NOMO-1 treated with DMSO at 0.1 percent for 48 hours (cell line): ENCODE data around the gene CACNA1D.

Experiments used
- DNase-seq: peaks from one replicate; lab custom pipeline; 2025; ENCODE audit not compliant: unreplicated experiment; lab: John Stamatoyannopoulos, UW

CACNA1D gene

DNA sequence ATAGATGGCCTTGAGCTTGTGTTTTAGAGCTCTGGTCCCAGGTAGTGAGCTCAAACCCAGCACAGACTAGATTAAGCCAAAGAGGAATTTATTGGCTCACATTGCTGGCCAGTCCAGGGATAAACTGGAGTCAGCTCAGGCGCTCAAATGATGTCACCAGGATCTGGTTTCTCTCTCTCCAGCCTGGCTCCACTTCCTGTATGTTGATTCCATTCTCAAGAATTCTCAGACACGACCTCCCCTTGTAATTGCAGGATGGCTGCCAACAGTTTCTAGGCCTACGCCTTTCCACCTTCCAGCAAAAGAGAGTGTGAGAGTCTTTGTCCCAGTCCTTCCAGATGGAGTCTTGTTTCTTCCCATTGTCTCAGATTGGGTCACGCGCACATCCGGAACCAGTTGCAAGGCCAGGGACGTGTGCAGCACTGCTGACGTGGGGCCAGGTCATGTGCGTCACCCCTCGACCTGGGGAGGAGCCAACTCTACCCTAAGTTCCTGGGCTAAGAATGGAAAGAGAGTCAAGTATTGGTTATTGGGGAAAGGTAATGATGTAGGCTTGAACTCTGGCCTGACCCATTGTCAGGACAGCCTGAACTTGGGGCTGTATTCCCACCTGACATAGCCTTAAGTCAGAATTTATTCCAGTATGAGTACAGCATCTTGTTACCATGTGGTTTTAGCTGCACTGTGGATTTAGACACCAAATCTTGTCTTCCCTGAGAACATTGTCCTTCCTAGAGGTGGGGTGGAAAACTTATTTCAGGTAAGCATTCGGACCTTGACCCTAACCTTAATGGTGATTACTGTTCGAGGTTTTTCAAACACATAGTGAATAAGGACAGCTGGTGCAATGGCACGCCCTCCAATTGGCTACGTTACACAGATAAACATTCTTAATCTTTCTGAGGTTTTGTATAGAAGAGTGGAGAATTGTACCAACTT lies 31.6 kb downstream of the CACNA1D start:
- DNase-seq, result no peak

DNA sequence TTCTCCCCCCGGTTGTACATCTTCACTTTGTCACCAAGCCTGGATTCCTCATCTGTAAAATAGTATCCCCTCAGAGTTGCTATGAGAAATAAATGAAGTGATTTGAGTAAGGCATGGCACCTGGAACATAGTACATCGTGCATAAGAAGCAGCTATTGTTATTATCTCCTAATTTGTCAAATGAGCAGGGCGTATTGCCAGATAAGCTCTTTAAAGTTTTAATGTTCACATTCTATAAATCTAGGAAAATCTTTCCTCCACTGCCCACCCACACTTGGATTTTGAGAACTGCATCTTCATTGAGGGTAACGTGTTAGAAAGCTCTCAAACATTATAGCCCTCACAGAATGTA lies 32.3 kb downstream of the CACNA1D start:
- DNase-seq, result no peak

DNA sequence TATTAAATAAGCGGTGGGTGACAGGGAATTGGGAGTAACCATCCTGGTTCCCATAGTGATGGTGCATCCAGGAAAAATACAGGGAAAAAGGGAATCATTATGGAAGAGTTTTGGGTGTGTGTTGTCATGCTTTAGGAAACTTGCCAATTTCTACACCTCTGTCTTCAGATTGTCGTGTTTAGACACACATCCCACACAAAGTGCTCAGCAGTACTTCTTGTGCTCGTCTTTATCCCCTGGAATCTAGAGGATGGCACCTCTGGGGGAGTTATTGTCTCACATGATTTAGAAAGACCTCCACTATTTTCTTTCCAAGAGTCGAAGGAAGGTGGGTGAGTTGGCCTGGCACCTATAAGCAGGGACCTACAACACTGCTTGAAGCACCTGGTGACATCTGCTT lies 35.8 kb downstream of the CACNA1D start:
- no peak for DNase-seq

DNA sequence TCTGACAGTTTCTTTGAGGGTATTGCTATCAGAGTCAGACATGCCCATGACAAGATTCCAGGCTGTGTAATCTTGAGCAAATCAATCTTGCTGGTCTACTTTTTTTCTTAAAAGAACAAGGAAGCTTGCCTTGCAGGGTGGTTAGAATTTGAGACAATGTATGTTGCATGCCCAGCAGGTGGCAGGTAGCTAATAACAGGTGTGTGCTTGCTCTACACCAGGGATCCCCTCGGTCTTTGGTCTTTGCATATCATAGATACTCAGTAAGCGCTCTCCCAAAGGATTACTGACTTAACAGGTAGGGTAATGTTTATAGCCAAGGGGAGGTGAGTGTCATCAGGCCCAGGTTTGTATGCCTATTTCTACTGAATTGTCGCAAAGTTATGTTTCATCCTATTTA lies 37.3 kb downstream of the CACNA1D start:
- no peak for DNase-seq

DNA sequence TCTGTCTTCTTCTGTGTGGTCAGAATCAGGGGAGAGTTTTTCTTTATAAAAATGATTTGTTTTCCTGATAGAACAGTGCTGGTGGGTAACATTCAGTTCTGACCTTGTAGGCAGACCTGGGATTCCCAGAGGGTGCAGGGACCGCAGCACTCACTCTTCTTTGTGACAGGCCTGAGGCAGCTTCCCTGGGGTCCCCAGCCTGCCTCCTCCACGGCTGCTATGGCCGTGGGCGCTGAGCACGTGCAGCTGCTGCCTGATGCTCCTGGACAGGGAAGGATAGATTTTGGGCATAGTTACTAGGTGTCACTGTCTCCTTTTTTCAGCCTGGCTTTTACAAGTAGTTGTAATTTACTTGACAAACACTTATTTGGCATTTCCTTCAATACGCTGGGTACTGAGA lies 39.1 kb downstream of the CACNA1D start:
- DNase-seq, result no peak

DNA sequence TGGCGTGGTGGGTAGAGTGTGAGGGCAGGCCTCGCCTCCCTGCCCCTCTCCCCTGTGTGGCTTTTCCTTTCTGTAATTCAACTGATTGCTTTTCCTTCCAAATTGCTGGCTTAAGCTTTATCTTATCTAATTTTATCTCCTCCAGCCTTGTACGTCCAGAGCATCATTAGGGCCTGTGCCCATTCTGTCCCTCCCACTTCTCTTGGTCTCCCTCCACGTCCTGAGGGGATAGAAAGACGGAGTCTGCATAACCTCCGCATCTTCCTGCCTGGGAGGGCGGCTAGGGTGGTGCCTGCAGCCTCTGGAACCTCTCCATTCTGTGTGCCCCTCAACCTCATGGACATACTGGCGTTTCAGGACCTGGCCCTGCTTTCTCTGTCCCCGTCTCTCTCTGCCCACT lies 39.8 kb downstream of the CACNA1D start:
- DNase-seq, result no peak

DNA sequence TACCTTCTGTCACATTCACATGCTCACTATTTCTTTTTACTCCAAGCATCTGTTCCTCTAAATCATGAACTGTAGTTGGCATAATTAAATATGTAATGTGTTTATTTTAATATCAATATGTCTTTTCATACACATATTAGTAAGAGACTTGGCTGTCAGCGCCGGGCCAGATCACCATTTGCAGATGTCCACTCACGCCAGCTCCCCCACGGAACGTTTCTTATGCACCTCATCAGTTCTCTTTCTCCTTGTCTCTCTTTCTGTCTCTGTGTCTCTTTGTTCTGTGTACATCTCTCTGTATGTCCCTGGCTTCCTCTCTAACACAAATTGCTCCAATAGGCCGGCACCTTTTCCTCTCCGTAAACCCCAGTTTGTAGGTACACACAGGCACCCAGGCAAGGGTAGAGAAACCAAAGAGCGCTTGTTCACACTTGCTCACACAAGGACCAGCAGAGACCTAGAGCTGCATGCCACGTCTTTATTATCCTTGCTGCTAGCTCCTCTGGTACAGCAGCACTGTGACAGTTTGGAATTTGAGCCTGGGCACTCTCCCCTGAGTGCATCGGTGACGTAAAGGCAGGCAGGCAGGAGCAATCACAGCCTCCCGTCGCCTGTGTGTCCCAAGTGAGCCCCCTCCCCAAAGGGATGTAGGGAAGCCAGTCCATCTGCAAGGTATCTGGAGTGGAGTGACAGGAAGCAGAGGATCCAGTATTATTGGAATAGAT lies 40.4 kb downstream of the CACNA1D start:
- no peak for DNase-seq

DNA sequence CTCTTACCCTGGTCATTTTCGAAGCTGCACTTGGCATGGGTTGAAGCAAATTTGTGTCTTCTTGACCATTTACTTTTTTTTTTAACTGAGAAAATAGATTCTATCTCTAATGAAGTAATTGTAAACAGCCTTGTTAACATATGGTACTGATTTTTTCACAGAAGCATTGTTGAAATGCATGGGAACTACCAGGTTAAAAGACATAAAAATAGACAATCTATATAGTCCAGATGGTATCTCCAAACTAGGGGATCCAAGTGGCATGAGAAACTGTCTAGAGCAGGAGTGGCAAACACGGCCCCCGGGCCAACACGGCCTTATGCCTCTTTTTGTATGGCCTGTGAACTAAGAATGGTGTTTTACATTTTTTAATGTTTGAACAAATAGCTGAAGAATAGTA lies 41.9 kb downstream of the CACNA1D start:
- DNase-seq, result no peak

DNA sequence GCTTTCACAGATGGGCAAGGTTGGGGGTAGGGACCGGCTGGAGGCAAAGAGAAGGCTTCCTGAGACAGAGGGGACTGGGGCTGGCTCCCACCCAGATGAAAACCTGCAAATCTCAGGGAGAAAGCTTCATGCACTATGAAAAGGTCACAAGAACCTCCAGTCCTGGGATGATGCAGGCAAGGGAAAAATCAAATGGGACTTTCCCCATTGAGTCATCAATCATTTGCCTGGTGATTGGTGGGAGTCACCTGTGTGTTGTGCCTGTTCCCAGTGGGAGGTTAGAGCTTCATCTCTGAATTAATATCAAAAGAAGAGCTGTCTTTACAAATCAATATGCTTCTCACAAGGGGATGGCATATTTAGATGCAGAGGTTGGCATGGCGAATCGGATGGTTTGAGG lies 49.9 kb downstream of the CACNA1D start:
- DNase-seq, result no peak

DNA sequence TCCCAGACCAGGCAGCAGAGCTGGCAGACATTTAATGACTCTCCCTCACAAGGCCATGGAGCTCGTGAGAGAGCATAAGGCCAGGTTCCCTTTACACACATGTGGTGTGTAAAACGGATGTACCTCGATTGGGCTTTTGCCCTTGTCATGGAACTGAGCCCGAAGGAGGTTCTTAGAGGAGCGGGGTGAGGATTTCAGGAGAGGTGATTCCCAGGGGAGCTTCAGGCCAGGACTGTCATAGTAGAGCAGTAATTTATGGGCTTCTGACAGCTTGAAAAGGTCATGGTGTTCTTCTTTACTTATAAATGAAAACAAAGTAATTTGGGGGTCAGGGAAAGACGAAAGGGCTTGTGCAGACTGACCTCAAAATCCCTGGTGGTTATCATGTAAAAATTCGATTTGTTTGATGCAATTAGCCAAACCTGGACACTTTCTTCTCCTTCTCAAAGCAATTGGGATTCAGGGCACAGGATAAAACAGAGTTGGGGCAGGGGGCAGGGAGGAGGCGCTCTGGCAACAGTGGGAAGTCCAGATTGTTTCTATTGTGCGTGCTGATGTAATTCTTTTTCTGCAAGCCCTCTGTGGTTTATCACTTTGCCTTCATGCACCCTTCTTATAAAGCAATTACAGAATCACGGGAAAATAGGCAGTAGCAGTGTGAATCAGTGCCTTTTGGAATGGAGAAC lies 51.0 kb downstream of the CACNA1D start:
- DNase-seq, result no peak

DNA sequence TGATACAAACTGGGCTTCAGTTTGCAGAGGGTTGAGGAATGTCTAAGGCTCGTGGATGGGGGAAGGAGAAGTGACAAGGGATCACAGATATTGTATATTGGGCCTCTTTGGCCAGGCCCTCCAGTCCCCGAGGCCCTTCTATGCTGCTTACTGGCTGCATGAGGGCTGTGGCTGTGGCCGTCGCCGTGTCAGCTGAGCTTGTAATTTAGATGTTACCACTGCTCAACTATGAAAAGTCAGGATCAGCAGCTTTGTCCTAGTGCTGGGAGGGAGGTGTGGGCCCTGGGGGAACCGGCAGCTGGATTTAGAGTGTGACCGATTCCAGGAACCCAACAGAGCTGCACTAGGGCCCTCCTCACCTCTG lies 51.6 kb downstream of the CACNA1D start:
- DNase-seq, result no peak

DNA sequence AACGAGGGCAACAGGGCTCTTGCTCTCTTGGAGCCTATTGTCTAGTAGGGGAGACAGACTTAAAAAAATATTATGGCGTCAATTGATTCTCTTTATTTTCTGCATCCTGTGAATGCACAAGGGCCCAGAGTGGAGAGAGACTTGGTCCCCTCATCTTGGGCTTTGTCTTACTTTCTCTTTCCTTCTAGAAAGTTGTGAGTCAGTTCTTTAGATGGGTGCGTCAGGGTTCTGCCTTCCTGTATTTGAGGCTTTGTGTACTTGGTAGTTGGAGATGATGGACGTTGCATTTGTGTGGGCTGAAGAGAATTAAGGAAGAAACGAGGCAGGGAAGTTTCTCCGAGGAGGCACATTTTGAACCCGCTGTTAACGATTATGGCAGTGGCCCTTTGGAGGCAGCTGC lies 52.9 kb downstream of the CACNA1D start:
- no peak for DNase-seq

DNA sequence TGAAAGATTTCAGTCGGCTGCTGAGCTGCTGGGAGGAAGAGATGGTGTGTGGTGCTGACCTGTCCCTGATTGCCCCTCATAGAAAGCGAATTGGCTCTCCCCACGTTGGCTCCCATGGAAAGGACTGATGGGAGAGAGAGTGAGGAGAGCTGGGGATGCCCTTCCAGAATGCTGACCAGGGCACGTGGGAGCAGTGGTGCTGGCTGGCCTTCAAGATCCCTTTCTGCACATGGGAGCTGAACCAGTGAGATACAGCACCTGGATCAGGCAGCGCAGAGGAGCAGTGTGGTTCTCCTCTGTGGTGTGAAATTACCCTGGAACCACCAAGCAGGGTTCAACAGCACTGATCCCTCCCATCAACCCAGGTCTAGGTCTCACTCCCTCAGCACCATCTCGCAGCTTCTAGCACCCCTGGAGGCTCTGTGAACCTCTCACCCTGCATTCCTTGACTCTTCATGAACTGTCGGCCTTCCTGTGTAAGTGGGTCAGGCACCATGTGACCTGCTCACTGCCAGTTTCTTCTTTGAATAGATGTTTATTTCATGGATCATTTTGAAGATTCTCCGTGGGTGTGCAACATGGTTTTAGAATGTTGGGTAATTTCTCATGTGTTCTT lies 55.7 kb downstream of the CACNA1D start:
- DNase-seq, result no peak

DNA sequence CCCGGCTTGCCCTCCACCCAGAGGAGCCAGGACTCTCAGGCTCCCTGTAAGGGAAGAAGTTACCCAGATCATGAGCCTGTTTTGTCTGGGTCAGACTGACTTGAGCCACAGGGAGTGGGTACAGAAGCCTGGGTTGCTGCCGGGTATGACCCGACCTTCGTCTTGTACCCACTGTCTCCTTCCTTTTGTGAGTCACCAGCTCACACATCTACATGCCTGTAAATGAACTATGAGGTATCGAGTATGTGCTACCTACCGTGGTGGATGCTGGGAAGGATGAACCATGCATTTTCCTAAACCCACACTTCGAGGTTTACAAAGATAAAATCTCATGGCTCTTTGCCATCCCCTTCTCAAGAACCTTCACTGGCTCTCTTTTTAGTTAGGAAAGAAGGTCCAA lies 56.9 kb downstream of the CACNA1D start:
- no peak for DNase-seq

DNA sequence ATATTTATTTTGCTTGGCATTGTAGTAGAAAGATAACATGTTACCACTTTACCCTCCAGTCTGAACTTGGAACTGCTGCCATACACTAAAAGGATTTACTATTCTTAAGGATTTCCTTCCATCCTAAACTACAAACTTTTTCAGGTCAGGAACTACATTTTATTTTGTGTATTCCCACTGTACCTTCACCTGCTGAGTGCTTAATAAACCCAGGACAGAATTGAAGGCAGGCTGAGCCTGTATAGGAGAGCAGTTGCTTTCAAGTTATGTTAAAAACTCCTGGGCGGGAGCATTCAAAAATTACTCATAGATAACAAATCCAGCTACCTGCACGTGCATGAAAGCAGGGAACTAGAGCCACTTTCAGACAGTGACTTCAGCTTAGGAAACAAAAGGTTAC lies 58.3 kb downstream of the CACNA1D start:
- DNase-seq, result no peak

DNA sequence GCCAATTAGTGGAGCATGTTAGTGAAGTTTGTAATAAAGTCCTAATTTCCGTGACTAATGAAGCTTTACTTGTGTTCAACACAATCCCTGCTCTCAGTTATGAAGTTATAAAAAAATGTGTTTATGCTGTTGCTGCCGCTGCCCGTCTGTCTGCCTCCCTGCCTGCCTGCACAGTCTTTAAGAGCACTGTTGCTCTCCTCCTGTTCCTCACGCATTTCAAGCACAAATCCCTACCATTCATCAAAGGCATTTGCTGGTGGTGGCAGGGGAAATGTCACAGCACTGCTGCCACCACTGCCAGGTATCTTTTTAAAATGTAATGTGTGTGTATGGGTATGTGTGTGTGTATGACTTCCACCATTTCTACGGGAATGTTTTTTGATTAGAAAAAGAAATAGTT lies 58.8 kb downstream of the CACNA1D start:
- no peak for DNase-seq

DNA sequence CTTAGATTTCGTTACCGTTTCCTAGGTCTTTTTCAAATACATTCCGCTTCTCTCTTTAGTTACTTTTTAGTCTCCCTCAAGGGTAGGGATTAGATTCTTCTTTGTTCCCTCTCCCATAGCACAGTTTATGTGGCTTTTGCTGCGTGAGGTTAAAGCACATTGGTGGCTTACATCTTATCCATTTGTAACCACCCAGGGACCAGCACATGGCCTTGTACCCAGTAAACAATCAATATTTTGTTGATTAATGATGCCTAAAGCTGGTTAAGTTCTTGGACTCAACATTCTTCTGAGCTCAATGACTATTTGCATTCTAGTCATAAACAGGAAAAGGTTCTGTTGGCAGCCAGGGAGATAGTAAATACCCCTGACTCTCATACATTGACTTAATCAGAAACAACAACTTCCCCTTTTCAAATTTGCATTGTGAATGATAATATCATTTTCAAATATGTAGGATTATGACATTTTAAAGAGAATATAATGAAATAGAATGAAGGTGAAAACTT lies 60.2 kb downstream of the CACNA1D start:
- DNase-seq, result no peak

DNA sequence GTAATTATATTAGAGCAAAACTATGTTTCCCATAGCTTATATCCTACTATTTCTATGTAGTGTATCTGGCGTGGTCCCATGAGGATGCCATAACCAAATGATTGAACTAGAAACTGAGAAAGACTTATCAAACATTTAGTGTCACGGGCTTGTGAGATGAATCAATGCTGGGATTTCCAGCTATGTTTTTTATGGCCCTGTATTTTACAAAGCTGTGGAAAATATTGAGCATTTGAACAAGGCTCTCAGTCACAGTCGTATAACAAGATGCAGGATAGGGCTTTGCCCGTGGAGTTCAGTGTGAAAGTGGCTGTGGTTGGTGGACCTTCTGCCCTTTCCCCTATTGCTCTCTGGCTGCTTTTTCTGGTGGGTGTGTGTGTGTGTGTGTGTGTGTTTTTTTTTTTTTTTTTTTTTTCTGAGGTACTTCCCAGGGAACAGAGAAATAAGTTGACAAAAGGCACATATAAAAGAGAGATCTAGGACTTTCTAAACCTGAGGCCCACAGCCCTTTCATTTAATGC lies 60.7 kb downstream of the CACNA1D start:
- DNase-seq, result no peak

DNA sequence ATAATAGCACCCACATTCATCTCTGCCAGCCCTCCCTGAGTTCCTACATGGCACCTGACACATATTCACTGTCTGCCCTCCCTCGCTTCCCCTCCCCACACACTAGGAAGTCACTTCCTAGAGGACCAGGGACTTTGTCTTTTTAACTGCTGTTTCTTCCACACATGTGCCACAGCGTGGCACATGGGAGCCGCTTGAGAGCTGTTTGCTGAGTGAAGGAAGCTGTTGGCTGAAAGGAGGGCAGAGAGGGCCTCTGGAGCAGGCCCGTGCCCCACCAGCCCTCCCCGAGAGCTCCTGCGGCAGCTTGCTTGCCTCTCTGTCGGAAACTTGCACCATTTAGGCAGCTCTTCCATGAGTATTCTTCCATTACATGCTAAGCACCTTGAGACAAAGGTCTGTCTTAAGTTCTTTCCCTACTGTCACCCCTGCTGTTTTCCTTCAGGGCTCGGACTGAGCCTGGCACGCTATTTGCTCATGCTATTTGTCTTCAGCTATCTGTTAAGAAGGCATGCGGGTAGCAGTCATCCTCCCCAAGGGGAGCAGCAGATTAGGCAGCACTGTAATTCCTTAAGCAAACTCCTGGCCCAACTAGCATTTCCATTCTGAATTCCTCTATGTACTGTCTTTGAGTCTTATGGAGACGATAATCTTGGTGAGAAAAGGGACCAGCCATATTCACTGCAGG lies 72.2 kb downstream of the CACNA1D start:
- DNase-seq, result no peak

DNA sequence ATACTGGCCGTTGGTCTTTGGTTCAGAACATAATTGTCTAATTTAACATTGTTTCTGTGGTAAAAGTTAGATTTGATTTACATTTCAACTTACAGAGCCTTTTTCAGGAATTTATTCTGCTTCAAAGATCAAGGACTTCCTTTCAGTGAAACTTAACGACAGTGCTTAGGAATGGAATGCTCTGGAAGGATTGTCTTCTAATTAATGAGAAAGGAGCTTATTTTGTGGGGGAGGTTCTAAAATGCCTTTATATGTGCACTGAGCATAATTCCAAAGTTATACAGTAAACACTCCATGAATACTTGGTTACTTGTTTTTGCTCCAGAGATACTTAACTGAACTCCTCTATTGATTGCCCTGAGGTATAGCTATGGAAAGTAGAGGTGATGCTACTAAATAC lies 75.7 kb downstream of the CACNA1D start:
- no peak for DNase-seq

DNA sequence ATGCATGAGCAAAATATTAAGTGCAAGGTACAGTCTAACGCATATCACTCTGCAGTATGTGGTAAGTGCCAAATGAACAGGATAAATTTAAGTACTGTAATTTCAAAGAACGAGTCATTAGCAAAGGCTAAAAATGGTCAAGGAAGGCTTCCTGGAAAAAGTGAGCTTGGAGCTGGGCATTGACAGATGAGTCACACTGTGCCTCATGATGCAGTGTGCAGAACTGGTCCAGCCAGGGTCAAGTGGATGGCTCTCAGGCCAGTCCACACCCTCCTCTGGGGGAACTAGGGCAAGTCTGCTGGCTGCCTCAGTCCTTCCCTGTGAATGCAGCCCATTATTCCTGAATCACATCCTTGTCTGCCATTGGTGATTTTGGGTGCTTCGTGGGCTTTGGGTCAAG lies 76.3 kb downstream of the CACNA1D start:
- no peak for DNase-seq
